ENCODE data around the gene FRYL. TPM values are rescaled to one million over a fixed set of nuclear protein-coding genes. Genes with fewer than 3 reads are reported as not detected.

The FRYL gene
- total RNA-seq, 1 experiment from 2014 or later, result 53.9 TPM

DNA sequence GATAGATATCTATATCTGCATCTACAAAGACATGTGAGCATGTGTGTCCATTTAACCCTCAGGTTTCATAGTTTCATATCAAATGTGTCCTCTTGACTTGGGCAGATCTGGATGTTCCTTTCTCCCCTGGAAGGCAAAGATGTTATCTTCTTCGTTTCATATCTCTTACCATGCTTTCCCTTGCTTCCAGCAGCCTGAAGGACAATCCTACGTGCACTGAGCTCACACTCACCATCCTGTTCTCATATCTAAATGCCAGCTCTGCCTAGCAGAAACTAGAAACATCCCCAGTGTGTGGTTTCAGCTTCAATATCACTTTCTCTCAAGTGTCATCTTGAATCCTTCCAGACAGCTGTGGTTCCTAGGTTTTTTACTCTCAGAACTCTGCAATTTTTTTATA lies 223.8 kb downstream of the FRYL start:
- no TSS peak for BruUV-seq (replicated peaks)
- Histone ChIP-seq H3K27me3 (ENCODE audit: insufficient read depth, low read depth) (no peaks in the 10 kb centered on the region), H3K4me2 (no peak overlapping the region), H3K4me3 (no peak overlapping the region), H3K79me2 (ENCODE audit: low read depth) (no peaks in the 10 kb centered on the region), H3K27ac (no peak overlapping the region), H3K4me1 (replicated peaks; ENCODE audit: insufficient read depth) (no peaks in the 10 kb centered on the region), H2AFZ (no peak overlapping the region), H3K9me3 (ENCODE audit: insufficient read depth, low read depth) (no peaks in the 10 kb centered on the region), H3F3A (ENCODE audit: insufficient read depth, low read depth) (no peaks in the 10 kb centered on the region), H3K9me2 (ENCODE audit: insufficient read depth) (no peaks in the 10 kb centered on the region), H4K20me1 (ENCODE audit: insufficient read depth) (no peaks in the 10 kb centered on the region), H3K36me3 (ENCODE audit: low read depth) (peaks cover 7% of the 10 kb centered on the region; the same call in 1 of the 2 replicates)
- intact Hi-C loops (cut with micrococcal nuclease; ENCODE audit: unreplicated experiment), result no loop called here
- CTCF ChIA-PET, result no interaction called here
- POLR2A ChIA-PET (ENCODE audit: unreplicated experiment), result interaction anchor here (0.6 kb wide), 1 partner anchor 429 kb away, joined by 4 read pairs; no protein-coding TSS in a partner anchor
- DNase-seq, result no peak
- TF ChIP-seq, protein P1, sequence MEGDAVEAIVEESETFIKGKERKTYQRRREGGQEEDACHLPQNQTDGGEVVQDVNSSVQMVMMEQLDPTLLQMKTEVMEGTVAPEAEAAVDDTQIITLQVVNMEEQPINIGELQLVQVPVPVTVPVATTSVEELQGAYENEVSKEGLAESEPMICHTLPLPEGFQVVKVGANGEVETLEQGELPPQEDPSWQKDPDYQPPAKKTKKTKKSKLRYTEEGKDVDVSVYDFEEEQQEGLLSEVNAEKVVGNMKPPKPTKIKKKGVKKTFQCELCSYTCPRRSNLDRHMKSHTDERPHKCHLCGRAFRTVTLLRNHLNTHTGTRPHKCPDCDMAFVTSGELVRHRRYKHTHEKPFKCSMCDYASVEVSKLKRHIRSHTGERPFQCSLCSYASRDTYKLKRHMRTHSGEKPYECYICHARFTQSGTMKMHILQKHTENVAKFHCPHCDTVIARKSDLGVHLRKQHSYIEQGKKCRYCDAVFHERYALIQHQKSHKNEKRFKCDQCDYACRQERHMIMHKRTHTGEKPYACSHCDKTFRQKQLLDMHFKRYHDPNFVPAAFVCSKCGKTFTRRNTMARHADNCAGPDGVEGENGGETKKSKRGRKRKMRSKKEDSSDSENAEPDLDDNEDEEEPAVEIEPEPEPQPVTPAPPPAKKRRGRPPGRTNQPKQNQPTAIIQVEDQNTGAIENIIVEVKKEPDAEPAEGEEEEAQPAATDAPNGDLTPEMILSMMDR (conservative IDR thresholded peaks at IDR 0.05), result no peak
- TF ChIP-seq EZH2 (IDR thresholded peaks at IDR 0.05; ENCODE audit: low read depth), result no peak

DNA sequence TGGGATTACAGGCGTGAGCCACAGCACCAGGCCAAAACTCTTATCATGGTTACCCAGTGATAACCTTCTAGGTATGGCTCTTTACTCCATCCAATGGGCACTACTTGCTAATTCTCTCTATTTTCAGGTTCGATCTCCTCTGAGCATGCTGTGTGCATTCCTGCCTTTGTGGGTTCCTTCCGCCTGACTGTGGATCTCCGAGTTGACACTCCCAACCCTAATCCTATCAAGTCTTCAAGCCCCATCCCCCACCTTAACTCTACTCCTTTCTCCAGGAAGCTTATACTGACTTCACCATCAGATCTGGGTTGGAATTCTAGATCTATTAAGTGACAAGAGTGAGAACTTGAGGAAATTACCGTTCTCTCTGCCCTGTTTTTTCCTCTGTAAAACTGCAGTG lies 225.5 kb downstream of the FRYL start:
- no peaks in the 10 kb centered on the region for H3K27me3 ChIP-seq (ENCODE audit: insufficient read depth, low read depth)
- H4K20me1 ChIP-seq (ENCODE audit: insufficient read depth), result no peaks in the 10 kb centered on the region
- no peaks in the 10 kb centered on the region for H3F3A ChIP-seq (ENCODE audit: insufficient read depth, low read depth)
- ChIA-PET CTCF (no interaction called here), POLR2A (ENCODE audit: unreplicated experiment) (no interaction called here)
- H3K9me2 ChIP-seq (ENCODE audit: insufficient read depth), result no peaks in the 10 kb centered on the region
- H3K4me2 ChIP-seq, result no peak overlapping the region
- intact Hi-C loops (cut with micrococcal nuclease; ENCODE audit: unreplicated experiment), result no loop called here
- H3K9me3 ChIP-seq (ENCODE audit: insufficient read depth, low read depth), result no peaks in the 10 kb centered on the region
- no peaks in the 10 kb centered on the region for H3K79me2 ChIP-seq (ENCODE audit: low read depth)
- peaks cover 7% of the 10 kb centered on the region; the same call in 1 of the 2 replicates for H3K36me3 ChIP-seq (ENCODE audit: low read depth)
- H3K4me1 ChIP-seq (replicated peaks; ENCODE audit: insufficient read depth), result no peaks in the 10 kb centered on the region
- no peak overlapping the region for H2AFZ ChIP-seq
- no peak overlapping the region for H3K27ac ChIP-seq
- BruUV-seq (replicated peaks), result no TSS peak
- H3K4me3 ChIP-seq, result no peak overlapping the region
- DNase-seq, result no peak
- TF ChIP-seq EZH2 (IDR thresholded peaks at IDR 0.05; ENCODE audit: low read depth), result no peak
- TF ChIP-seq, protein P1 (conservative IDR thresholded peaks at IDR 0.05), result no peak

DNA sequence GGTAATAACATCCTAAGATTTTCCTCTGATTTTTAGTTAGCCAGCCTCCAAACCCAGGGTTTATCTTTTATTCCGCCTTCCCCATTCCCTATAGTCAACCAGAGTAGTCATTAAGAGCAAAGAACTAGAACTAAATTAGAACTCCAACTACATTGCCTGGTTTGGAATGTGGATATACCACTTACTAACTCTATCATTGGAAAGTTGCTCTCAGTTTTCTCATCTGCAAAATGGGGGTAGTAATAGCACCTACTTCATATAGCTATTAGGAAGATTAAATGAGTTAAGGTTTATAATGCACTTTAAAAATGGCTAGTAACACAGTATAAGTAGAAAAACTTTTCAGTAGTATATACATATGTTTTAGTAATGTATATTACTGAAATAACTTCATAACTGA lies 226.4 kb downstream of the FRYL start:
- Histone ChIP-seq H3K4me3 (no peak overlapping the region), H3K4me1 (replicated peaks; ENCODE audit: insufficient read depth) (no peaks in the 10 kb centered on the region), H3K9me2 (ENCODE audit: insufficient read depth) (no peaks in the 10 kb centered on the region), H3K27ac (no peak overlapping the region), H2AFZ (no peak overlapping the region), H4K20me1 (ENCODE audit: insufficient read depth) (no peaks in the 10 kb centered on the region), H3K36me3 (ENCODE audit: low read depth) (peaks cover 7% of the 10 kb centered on the region; the same call in 1 of the 2 replicates), H3K9me3 (ENCODE audit: insufficient read depth, low read depth) (no peaks in the 10 kb centered on the region), H3K79me2 (ENCODE audit: low read depth) (no peaks in the 10 kb centered on the region), H3K27me3 (ENCODE audit: insufficient read depth, low read depth) (no peaks in the 10 kb centered on the region), H3F3A (ENCODE audit: insufficient read depth, low read depth) (no peaks in the 10 kb centered on the region), H3K4me2 (no peak overlapping the region)
- no peak for TF ChIP-seq EZH2 (IDR thresholded peaks at IDR 0.05; ENCODE audit: low read depth)
- TF ChIP-seq, protein P1 (conservative IDR thresholded peaks at IDR 0.05), result no peak
- CTCF ChIA-PET, result no interaction called here
- no TSS peak for BruUV-seq (replicated peaks)
- POLR2A ChIA-PET (ENCODE audit: unreplicated experiment), result no interaction called here
- DNase-seq, result no peak
- intact Hi-C loops (cut with micrococcal nuclease; ENCODE audit: unreplicated experiment), result no loop called here

Data from PC-9 (cell line).